Fibroblast of the aortic adventitia (primary cell): ENCODE measurements around the gene HINT1. TPM values are rescaled to one million over a fixed set of nuclear protein-coding genes. Genes with fewer than 3 reads are reported as not detected.
A peak's percentile ranks its signal among the peaks of the same experiment; 100 is the strongest.

ENCODE experiments used
- DNase-seq: peaks from one replicate; pipeline ENCODE4 v3.0.0-alpha.2; 2010; ENCODE audit warnings: low read depth
- H3K4me3 ChIP-seq: 2 replicates; pipeline ENCODE4 v1.5.1; 2011; ENCODE audit warnings: low read depth, mild to moderate bottlenecking, control low read depth, low read length, moderate library complexity
- CTCF ChIP-seq: IDR thresholded peaks from 2 replicates; pipeline ENCODE4 v1.5.1; 2011; ENCODE audit warnings: mild to moderate bottlenecking, low read length, control low read depth, inconsistent platforms; ENCODE audit not compliant: insufficient read depth
- total RNA-seq: library from RNA; depleted of rRNA; stranded (reverse); fragments of >200 nt; gene quantifications from 2 replicates; pipeline ENCODE4 v1.2.3, GENCODE V29; 2012; ENCODE audit warnings: low replicate concordance

The HINT1 gene
- total RNA-seq, 1 donor: 152 TPM

DNA sequence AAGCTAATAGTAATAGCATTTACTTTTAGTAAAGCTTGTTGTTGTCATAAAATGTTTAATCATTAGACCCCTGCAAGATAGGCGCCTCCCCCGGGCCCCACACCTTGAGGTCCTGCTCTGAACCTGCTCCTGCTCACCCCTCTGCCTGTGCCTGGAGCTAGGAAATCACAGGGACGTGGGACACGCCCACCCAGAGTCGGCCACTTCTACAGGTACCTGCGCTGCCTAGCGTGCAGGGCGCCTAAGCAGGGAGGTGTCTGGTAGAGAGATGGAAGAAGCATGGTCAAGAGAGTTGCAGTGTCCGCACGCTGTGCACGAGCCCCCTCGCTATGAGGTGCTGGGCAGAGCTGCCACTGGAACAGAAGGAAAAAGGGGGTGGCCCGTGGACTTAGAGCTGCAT, 52.6 kb downstream of the HINT1 start:
- TF ChIP-seq CTCF: no peak

GRCh38 chr5:131110256-131110594, 54.8 kb downstream of the HINT1 start:
- TF ChIP-seq CTCF: no peak
- no peak overlapping the region for H3K4me3 ChIP-seq
- no peak for DNase-seq

More for the DNA sequence above, 52.6 kb downstream of the HINT1 start:
- no peak for DNase-seq
- no peak overlapping the region for H3K4me3 ChIP-seq

DNA sequence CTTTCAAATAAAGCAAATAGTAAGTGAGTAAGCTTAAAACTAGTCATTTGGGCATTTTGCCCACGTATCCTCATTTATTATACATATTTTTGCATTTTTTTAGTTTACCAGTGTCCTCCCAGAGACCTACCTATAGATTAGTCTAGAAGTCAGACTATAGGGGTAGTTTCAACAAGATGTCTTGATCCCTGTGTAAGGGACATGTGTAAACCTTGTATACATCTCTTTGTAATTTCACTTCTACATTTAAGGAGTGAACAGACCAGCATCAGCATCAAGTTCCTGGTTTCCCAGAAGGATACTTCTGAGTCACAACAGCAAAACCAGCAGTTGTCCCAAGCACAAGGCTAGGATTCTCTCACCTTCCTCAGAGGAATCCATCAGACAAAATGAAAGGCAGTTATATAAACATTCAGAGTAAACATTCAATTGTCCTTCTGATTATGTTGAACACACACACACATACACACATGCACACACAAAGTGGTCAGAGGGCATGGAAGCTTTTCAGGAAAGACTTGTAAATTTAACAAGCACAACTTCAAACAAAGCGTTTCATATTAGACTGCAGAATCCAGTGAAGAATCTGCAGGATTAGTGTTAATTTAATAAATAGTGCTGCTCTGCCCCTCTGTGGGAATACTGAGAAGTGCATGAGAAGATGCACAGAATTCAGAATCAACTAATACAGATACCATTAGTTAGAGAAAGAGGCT, 55.4 kb downstream of the HINT1 start:
- TF ChIP-seq CTCF: peak; percentile 70
- DNase-seq: peak; percentile 62
- H3K4me3 ChIP-seq: no peak overlapping the region

Other genes starting within 250 kb of the HINT1 start
- 4.4 and 12.9 TPM in 2 replicates for gene LYRM7, start 5.7 kb upstream of the HINT1 start, total RNA-seq
- gene CDC42SE2, start 98.8 kb upstream of the HINT1 start, total RNA-seq: 14.2 and 45.6 TPM in 2 replicates